ENCODE results near the gene KIRREL3. TPM values are rescaled to one million over a fixed set of nuclear protein-coding genes. Genes with fewer than 3 reads are reported as not detected.

The KIRREL3 gene
- total and polyA plus RNA-seq, 2 of the 4 experiments (the other 2 are of a cell fraction): 10.9 to 15.9 TPM

- dilution Hi-C loops (cut with HindIII; ENCODE audit: low sequenced_read_pairs, unreplicated experiment) (no loop called here), intact Hi-C loops (cut with micrococcal nuclease) (no loop called here), in situ Hi-C loops (cut with MboI; ENCODE audit: low sequenced_read_pairs) (no loop called here)
- H3K4me2 ChIP-seq (ENCODE audit: low read depth, low read length): no peak overlapping the region
- TF ChIP-seq ELK1 (IDR thresholded peaks at IDR 0.05; ENCODE audit: borderline replicate concordance, low read depth, low read length): no peak
- peak; percentile 35; the same call in 1 of the 2 replicates for TF ChIP-seq MXI1 (IDR thresholded peaks at IDR 0.05; ENCODE audit: borderline replicate concordance, low read depth, low read length)
- no peaks in the 10 kb centered on the region for H3K9me3 ChIP-seq (ENCODE audit: control insufficient read depth, insufficient read depth, low read length)
- peaks cover 9% of the 10 kb centered on the region for H3K9me1 ChIP-seq (ENCODE audit: insufficient read depth, low read length)
- H2BK15ac ChIP-seq (ENCODE audit: low read depth, low read length): no peak overlapping the region
- no peaks in the 10 kb centered on the region for H3K4me1 ChIP-seq (ENCODE audit: control insufficient read depth, insufficient read depth, low read length)
- H3K27me3 ChIP-seq (ENCODE audit: control insufficient read depth, insufficient read depth, low read length): no peaks in the 10 kb centered on the region
- no peak overlapping the region for H3K4me3 ChIP-seq (ENCODE audit: insufficient read depth, low read depth, low read length)
- ATAC-seq (ENCODE audit: low read depth): peak; percentile 79
- no peak overlapping the region for H4K8ac ChIP-seq (ENCODE audit: low read depth in 2 of 2, low read length in 2 of 2)
- no peak overlapping the region for H2BK120ac ChIP-seq (ENCODE audit: low read depth, low read length)
- no peak overlapping the region for H4K5ac ChIP-seq (ENCODE audit: low read depth, low read length)
- H3K18ac ChIP-seq (ENCODE audit: low read depth, low read length): no peak overlapping the region
- H3K79me1 ChIP-seq (ENCODE audit: low read depth in 1 of 2, low read length in 2 of 2): no peaks in the 10 kb centered on the region
- no peak overlapping the region for H2AK9ac ChIP-seq (replicated peaks; ENCODE audit: low read depth, low read length, poor library complexity)
- H2AK5ac ChIP-seq (ENCODE audit: low read depth, low read length): no peak overlapping the region
- H3K4ac ChIP-seq (ENCODE audit: low read depth, low read length): no peak overlapping the region
- ChIA-PET CTCF (interaction anchor here (1.5 kb wide), 1 partner anchor 8 kb away, joined by 3 read pairs; no protein-coding TSS in a partner anchor), POLR2A (ENCODE audit: unreplicated experiment) (no interaction called here)
- no peak overlapping the region for H2BK20ac ChIP-seq (ENCODE audit: low read depth, low read length)
- H3K9ac ChIP-seq (ENCODE audit: low read depth, low read length): no peak overlapping the region
- no peak overlapping the region for H2BK5ac ChIP-seq (ENCODE audit: low read depth, low read length, poor library complexity, severe bottlenecking)
- peaks cover 12% of the 10 kb centered on the region; the same call in 1 of the 2 replicates for H4K20me1 ChIP-seq (ENCODE audit: insufficient read depth, low read length)
- no peaks in the 10 kb centered on the region for H3K36me3 ChIP-seq (ENCODE audit: control insufficient read depth, insufficient read depth, low read length)
- 42% methylated on average over 2 of the region's 8 CpGs; no CpG with 5 or more reads in 1 of the 2 experiments for WGBS, 2 experiments (ENCODE audit: extremely low coverage in 2 of 2, insufficient read length in 1 of 2)
- no peak overlapping the region for H3K14ac ChIP-seq (replicated peaks; ENCODE audit: low read depth, low read length)
- H2AFZ ChIP-seq (replicated peaks; ENCODE audit: low read length, poor library complexity): no peak overlapping the region
- no peak overlapping the region for H3K23ac ChIP-seq (ENCODE audit: low read depth, low read length)
- DNase-seq: peak; percentile 69
- H3K56ac ChIP-seq (ENCODE audit: extremely low read depth, insufficient read depth, low read length): no peak overlapping the region
- no peak overlapping the region for H4K91ac ChIP-seq (ENCODE audit: insufficient read depth, low read depth, low read length)
- H3K27ac ChIP-seq (ENCODE audit: insufficient read depth, low read length): no peak overlapping the region
- no TSS peak for BruUV-seq (replicated peaks)
These were observed 439.2 kb downstream of the KIRREL3 start for GRCh38 chr11:126561327-126561893.

Data from IMR-90 (cell line).